LNCaP clone FGC (cell line): ENCODE data around the gene ARHGDIB.

Experiments
- DNase-seq: peaks from one replicate; pipeline ENCODE4 v3.0.0-alpha.2; 2011; ENCODE audit warnings: low read depth
- H3K4me3 ChIP-seq: 2 replicates; pipeline ENCODE4 v1.5.1; 2011; ENCODE audit warnings: mild to moderate bottlenecking, low read depth, low read length, control low read depth
- CTCF ChIP-seq: IDR thresholded peaks from 2 replicates; pipeline ENCODE4 v1.5.1; 2012; ENCODE audit warnings: mild to moderate bottlenecking; ENCODE audit not compliant: control insufficient read depth, insufficient read depth; ENCODE audit errors: extremely low read depth

The ARHGDIB gene

GRCh38 chr12:14961466-14962152 is at the start of gene ARHGDIB:
Gene ARHGDIB (minus strand): TSS chr12:14961601. CDS start chr12:14950712, 10,889 bp downstream.
- no peak within 1 kb of the TSS for H3K4me3 ChIP-seq
- no peak for DNase-seq
- no peak for TF ChIP-seq CTCF

GRCh38 chr12:15011162-15011561 is 49.8 kb upstream of the ARHGDIB start:
- DNase-seq, result no peak
- H3K4me3 ChIP-seq, result no peak overlapping the region
- no peak; the same call in 1 of the 2 replicates for TF ChIP-seq CTCF

- H3K4me3 ChIP-seq, result no peak overlapping the region
- TF ChIP-seq CTCF, result no peak
Observed at GRCh38 chr12:15007551-15007950, 46.1 kb upstream of the ARHGDIB start.

GRCh38 chr12:15005064-15005463 is 43.7 kb upstream of the ARHGDIB start:
- no peak for TF ChIP-seq CTCF
- H3K4me3 ChIP-seq, result no peak overlapping the region
- no peak for DNase-seq

More at GRCh38 chr12:15007551-15007950, 46.1 kb upstream of the ARHGDIB start:
- no peak for DNase-seq

- peak; percentile 63 for DNase-seq
- no peak overlapping the region for H3K4me3 ChIP-seq
- no peak for TF ChIP-seq CTCF
Observed at GRCh38 chr12:15004421-15004820, 43.0 kb upstream of the ARHGDIB start.

- DNase-seq, result no peak
- H3K4me3 ChIP-seq, result no peak overlapping the region
- no peak for TF ChIP-seq CTCF
Observed at GRCh38 chr12:15001733-15002382, 40.5 kb upstream of the ARHGDIB start.
